ENCODE measurements around the gene TADA2B.

DNA sequence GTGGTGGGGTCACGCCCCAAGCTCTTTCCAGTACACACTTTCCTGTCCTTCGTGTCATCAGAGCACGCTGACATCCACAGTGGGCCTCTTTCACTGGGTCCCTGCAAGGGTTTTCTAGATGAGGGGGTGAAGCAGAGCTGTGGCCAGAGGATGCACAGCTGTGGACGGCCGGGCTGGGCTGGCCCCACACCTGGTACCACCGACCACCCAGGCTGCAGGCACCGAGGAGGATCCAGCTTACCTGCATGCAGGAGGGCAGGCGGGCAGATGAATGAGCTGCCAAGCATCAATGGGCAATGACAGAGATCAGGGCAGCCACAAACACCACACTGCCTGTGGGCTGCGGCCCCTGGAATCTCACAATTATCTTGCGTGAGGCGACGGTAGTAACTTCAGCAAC, 34.2 kb downstream of the TADA2B start:
- TF ChIP-seq, protein P1, sequence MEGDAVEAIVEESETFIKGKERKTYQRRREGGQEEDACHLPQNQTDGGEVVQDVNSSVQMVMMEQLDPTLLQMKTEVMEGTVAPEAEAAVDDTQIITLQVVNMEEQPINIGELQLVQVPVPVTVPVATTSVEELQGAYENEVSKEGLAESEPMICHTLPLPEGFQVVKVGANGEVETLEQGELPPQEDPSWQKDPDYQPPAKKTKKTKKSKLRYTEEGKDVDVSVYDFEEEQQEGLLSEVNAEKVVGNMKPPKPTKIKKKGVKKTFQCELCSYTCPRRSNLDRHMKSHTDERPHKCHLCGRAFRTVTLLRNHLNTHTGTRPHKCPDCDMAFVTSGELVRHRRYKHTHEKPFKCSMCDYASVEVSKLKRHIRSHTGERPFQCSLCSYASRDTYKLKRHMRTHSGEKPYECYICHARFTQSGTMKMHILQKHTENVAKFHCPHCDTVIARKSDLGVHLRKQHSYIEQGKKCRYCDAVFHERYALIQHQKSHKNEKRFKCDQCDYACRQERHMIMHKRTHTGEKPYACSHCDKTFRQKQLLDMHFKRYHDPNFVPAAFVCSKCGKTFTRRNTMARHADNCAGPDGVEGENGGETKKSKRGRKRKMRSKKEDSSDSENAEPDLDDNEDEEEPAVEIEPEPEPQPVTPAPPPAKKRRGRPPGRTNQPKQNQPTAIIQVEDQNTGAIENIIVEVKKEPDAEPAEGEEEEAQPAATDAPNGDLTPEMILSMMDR (conservative IDR thresholded peaks at IDR 0.05; ENCODE audit: low read length), result no peak
- no peak for TF ChIP-seq EZH2phosphoT487 (IDR thresholded peaks at IDR 0.05; ENCODE audit: borderline replicate concordance)

Data from Loucy (cell line).